ENCODE measurements around the gene BCL7C.

Gene BCL7C

DNA sequence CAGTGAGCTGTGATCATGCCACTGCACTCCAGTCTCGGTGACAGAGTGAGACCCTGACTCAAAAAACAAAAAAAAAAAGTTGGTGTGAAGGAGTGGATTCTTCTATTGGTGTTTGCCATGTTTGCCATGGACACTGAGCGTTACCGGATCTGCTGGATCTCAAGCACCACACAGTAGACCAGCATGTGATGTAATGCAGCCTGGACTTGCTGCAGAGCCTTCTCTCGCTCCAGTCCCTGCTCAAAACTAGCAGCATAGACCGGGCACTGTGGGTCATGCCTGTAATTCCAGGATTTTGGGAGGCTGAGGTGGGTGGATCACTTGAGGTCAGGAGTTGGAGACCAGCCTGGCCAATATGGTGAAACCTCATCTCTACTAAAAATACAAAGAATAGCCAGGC, 50.4 kb downstream of the BCL7C start:
- H3K4me1 Mint-ChIP-seq (ENCODE audit: low read depth), result peaks cover 12% of the 10 kb centered on the region
- no peaks in the 10 kb centered on the region for H3K36me3 Mint-ChIP-seq (ENCODE audit: low read depth)
- DNase-seq, result no peak
- H3K27me3 Mint-ChIP-seq, result no peaks in the 10 kb centered on the region
- H3K9me3 Mint-ChIP-seq, result no peaks in the 10 kb centered on the region
- H3K27ac Mint-ChIP-seq, result no peak overlapping the region
- no peak overlapping the region for H3K4me3 Mint-ChIP-seq

DNA sequence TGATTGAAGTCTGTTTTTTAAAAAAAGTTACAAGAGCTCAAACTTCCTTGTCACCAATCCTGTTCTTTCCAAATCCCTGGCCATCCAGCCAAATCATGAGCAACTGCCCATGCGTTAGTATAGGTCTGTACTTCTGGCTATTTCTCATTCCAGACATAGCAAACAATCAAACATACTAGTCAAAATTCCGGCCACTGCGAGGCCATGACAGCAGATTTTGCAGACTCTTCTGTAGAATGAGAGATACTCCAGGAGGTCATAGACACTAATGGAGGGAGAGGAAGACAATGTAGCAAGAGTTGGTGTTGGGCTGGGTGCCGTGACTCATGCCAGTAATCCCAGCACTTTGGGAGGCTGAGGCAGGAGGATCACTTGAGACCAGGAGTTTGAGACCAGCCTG, 50.9 kb downstream of the BCL7C start:
- H3K27ac Mint-ChIP-seq, result no peak overlapping the region
- no peaks in the 10 kb centered on the region for H3K27me3 Mint-ChIP-seq
- H3K4me3 Mint-ChIP-seq, result no peak overlapping the region
- no peaks in the 10 kb centered on the region for H3K36me3 Mint-ChIP-seq (ENCODE audit: low read depth)
- peaks cover 12% of the 10 kb centered on the region for H3K4me1 Mint-ChIP-seq (ENCODE audit: low read depth)
- no peak for DNase-seq
- H3K9me3 Mint-ChIP-seq, result no peaks in the 10 kb centered on the region

DNA sequence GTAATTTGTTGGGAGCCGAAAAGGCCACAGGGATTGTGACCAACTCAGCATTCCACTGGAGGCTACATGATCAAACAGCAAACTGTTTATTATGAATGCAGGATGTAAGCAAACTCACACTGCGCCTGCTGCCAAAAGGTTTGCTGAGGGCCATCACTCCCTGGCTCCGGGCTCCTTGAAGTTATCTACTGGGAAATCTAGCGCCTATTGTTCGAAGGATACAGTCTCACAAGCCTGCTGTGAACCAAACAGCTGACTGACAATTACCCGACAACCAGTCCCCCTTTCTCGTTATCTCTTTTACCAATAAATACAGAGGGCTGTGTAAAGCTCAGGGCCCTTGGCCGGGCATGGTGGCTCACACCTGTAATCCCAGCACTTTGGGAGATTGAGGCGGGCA, 52.5 kb downstream of the BCL7C start:
- Mint-ChIP-seq H3K4me1 (ENCODE audit: low read depth) (peaks cover 12% of the 10 kb centered on the region), H3K9me3 (no peaks in the 10 kb centered on the region), H3K36me3 (ENCODE audit: low read depth) (no peaks in the 10 kb centered on the region), H3K27ac (no peak overlapping the region), H3K27me3 (no peaks in the 10 kb centered on the region), H3K4me3 (no peak overlapping the region)
- no peak for DNase-seq

DNA sequence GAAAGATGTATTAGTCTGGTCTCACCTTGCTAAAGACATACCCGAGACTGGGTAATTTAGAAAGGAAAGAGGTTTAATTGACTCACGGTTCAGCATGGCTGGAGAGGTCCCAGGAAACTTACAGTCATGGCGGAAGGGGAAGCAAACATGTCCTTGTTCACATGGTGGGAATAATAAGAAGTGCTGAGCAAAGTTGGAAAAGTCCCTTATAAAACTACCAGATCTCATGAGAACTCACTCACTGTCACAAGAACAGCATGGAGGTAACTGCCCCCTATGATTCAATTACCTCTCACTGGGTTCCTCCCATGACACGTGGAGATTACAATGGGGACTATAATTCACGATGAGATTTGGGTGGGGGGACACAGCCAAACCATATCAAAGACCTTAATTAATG, 53.3 kb downstream of the BCL7C start:
- DNase-seq, result no peak
- H3K9me3 Mint-ChIP-seq, result no peaks in the 10 kb centered on the region
- H3K27ac Mint-ChIP-seq, result no peak overlapping the region
- H3K4me3 Mint-ChIP-seq, result no peak overlapping the region
- peaks cover 12% of the 10 kb centered on the region for H3K4me1 Mint-ChIP-seq (ENCODE audit: low read depth)
- no peaks in the 10 kb centered on the region for H3K27me3 Mint-ChIP-seq
- no peaks in the 10 kb centered on the region for H3K36me3 Mint-ChIP-seq (ENCODE audit: low read depth)

DNA sequence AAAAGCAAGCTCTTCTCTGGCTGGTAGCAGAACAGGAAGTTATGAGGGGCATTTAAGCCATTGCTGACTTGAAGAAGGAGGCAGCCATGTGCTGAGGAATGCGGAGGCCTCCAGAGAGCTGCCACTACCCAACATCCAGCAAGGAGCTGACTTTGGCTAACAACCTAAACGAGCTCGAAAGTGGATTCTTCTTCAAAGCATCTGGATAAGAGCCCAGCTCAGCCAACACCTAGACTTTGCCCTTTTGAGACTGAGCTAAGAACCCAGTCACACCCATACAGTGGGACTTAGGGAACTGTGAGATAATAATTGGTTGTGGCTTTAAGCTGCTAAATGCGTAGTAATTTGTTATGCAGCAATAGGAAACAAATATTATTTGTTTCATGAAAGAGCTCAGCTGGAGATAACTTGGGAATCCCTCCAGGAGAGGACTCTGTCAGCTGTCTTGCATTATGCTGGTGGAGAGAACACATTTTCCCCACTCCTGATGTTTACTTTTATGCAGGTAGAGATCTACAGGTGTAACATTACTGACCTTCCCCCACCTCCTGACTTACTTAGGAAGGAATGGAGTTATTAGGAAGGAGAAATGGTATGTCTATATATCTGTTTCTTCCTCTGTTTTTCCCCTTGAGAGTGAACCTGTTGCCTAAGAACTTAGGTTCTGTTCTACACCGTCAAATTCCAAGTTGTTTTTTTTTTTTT, 54.2 kb downstream of the BCL7C start:
- no peak for DNase-seq
- H3K36me3 Mint-ChIP-seq (ENCODE audit: low read depth), result no peaks in the 10 kb centered on the region
- no peak overlapping the region for H3K4me3 Mint-ChIP-seq
- H3K9me3 Mint-ChIP-seq, result no peaks in the 10 kb centered on the region
- H3K27me3 Mint-ChIP-seq, result no peaks in the 10 kb centered on the region
- no peak overlapping the region for H3K27ac Mint-ChIP-seq
- peaks cover 5% of the 10 kb centered on the region for H3K4me1 Mint-ChIP-seq (ENCODE audit: low read depth)

DNA sequence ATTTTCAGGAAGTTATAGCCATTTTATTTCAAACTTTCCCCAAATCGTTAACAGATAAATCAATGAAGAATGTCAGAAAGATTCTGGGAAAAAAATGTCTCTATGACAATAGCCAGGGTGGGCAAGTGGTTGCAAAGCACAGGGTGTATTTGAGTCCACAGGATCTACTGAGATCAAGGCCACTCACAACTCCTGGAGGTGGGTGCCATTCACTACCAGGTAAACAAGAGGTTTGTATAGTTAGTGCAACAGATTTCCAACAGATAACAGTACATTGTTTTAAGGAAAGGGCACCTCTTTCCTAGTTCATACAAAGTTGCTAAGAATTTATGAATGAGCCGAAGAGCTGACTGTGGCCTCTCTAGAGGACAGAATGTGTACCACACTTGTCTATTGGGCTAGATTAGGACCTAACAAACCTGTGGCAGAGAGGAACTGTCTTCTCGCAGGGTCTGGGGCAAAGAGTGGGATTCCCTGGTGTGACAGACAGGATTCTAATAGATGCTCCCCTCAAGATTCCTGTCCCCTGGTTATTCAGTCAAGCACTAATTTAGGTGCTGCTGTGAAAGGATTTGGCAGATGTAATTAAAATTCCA, 54.9 kb downstream of the BCL7C start:
- Mint-ChIP-seq H3K36me3 (ENCODE audit: low read depth) (no peaks in the 10 kb centered on the region), H3K9me3 (no peaks in the 10 kb centered on the region), H3K4me3 (no peak overlapping the region), H3K27ac (no peak overlapping the region), H3K27me3 (no peaks in the 10 kb centered on the region), H3K4me1 (ENCODE audit: low read depth) (no peaks in the 10 kb centered on the region)
- no peak for DNase-seq

- Mint-ChIP-seq H3K4me1 (ENCODE audit: low read depth) (no peaks in the 10 kb centered on the region), H3K36me3 (ENCODE audit: low read depth) (no peaks in the 10 kb centered on the region), H3K27ac (no peak overlapping the region), H3K4me3 (no peak overlapping the region), H3K9me3 (no peaks in the 10 kb centered on the region), H3K27me3 (no peaks in the 10 kb centered on the region)
- DNase-seq, result no peak
These were observed 56.0 kb downstream of the BCL7C start for GRCh38 chr16:30837904-30838303.
